HG03520 (cell line): ENCODE data around the gene DLX4.

ENCODE experiments used
- ATAC-seq: cut with Tn5 transposase; IDR thresholded peaks from one replicate; pipeline ENCODE4 v1.9.1; 2021; ENCODE audit warnings: mild to moderate bottlenecking, moderate library complexity; ENCODE audit not compliant: unreplicated experiment

Gene DLX4

DNA sequence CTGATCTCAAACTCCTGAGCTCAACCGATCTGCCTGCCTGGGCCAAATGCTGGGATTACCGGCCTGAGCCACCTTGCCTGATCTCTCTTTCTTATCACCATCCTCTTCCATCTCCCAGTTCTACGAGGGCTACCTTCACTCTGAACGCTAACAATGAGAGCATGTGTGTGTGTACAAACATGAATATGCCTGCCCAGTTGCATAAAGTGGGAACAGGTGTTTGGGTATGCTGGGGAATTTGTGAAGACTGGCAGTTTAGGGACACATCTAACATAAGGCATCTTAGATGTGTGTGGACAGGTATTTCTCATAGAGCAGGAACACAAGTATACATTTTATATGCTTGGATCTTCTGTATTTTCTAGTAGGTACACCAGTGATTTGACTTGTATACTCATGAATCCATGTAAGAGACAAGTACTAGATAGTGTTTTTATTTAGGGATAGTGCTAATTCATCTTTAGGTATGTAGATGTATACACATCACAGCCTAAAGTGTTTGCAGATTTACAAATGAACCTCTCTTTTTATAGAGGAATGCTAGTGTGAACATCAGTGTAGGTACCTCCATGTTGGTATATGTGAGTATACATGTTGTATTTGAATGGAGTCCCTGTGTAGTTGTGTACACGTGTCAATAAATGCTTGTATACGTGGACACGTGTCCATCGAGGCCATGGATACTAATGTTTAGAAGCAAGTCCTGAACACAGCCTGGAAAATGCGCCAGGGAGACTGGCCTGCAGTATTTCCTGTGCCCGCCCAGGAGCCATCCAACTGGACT is 1.2 kb upstream of the DLX4 start:
- no peak for ATAC-seq

DNA sequence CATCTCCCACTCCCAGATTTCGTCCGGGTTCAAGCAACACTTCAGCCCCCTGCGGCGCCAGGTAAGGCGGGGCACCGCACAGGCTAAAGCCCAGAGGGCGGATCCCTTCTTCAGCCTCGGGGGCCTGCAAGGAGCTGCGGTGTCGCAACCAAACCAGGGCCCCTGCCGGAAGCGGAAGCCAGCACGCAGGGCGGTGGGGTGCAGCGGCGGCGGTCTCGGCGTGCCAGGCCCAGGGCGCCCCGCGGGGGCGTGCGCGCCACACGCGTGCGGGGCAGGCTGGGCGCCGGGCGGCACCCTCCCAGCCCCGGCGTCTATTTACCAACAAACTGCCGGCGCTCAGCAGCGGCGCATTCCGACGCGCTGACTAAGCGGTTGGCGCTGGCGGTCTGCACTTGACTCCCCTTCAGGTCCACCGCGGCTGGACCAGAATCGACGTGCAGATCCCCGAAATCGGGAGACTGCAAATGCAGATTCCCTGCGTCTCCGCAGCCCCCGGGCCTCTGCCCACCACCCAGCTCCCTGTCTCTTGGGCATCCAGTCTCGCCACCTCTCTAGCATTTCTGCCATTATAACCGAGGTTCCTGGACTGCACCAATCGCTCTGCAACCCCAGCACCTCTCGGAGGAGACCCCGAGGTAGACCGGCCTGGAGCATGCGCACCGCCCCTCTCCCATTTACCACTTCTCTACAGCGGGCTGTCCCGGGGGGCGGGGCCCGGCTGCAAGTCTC is 421 bp upstream of the DLX4 start:
- ATAC-seq = no peak

DNA sequence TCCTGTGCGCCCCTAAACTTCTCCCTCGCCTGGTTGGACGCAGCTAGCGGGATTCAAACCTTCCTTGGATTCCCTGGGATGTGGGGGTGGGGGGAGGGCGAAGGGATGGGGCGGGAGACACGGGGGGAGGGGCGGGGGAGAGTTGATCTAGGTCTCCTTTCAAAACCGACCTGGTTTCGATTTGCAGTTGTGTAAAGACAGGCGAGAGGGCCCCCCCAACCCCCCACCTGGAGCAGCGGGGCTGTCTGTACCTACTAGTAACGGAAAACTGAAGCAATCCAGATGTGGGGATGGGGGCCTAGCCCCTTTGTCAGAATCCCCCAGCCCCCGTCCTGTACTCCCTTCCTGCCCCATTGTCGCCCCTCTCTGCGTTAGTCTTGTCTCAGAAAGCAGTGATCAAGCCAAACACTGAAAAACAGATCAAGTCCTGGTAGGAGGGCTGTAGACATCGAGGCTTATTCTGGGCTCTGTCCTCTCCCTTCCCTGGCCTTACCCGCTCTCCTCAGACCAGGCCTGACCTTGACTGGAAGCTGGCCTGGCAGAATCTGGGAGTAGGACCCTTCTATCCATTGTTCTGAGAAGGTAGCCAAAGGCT is 902 bp downstream of the DLX4 start:
- no peak for ATAC-seq

DNA sequence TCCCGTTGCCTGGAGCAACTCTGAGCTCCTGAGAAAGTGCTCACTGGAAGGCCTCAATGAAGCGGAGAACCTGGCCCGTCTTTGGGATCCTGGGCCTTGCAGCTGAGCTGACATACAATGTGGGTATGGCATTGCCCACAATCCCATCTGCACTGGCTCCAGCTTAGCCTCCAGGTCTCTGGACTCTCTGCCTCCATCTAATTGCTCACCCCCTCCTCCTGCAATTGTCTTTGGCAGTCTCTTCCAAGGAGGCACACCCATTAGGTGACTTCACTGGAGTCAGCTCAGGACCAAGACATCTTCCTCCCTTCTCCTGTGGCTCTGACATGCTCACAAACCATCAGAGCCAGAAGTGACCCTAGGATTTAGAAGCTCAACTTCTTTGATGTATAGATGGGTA is 1.5 kb downstream of the DLX4 start:
- ATAC-seq = no peak

DNA sequence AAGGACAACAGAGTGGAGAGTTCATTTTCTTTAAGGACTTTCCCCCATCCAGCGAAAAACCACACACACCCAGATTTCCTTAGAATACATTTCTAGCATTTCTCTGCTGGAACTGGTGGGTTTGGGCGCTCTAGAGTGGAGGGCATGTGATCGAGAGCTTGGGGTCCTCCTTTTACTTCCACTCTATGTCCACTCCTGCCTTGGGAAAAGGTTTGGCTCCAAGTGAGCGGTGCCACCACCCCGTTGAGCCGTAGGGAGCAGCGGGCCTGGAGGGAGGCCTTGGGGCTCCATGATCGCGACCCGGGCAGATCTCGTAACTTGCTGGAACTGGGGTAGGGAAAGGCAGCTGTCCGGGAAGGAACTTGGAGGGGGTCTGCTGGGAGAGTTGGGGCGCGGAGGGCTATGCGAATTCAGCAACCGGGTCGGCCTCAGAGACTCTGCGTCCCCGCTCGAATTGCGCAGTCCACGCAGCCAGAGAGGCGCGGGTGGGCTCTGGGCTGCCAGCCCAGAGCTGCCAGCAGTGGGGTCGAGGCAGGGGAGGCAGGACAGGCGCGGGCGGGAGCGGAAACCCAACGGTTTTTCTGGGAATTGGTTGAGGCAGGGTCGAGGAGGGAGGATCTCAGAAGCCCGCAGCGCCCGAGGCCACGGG is 2.3 kb downstream of the DLX4 start:
- no peak for ATAC-seq

DNA sequence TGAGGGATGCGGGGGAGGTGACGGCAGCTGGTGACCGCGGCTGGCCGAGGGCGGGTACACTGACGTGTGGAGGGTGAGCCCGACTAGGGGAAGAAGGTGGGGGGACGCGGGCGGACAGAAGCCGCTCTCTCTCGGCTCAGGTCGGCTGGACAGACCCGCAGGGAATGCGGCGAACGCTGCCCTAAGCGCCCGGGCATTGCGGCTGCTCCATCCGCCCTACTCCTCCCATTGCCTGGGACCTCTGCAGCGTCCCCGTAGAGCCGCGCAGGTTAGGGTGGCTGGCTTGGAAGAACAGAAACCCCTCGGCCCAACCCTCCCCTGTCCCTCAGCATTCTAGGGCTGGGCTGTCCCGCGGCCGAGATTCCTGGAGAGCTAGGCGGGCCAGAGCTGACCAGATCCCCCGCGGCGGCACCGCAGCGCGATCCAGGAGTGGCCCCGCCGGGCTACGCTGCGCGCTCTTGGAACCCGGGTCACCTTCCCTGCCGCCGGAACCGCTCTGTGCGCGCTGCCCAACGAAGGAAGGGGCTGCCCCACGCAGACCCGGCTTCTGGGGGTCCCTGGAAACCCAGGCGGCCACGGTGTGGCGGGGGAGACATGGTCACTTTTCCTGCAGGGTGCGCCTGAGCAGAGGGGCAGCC is 3.0 kb downstream of the DLX4 start:
- ATAC-seq = no peak

DNA sequence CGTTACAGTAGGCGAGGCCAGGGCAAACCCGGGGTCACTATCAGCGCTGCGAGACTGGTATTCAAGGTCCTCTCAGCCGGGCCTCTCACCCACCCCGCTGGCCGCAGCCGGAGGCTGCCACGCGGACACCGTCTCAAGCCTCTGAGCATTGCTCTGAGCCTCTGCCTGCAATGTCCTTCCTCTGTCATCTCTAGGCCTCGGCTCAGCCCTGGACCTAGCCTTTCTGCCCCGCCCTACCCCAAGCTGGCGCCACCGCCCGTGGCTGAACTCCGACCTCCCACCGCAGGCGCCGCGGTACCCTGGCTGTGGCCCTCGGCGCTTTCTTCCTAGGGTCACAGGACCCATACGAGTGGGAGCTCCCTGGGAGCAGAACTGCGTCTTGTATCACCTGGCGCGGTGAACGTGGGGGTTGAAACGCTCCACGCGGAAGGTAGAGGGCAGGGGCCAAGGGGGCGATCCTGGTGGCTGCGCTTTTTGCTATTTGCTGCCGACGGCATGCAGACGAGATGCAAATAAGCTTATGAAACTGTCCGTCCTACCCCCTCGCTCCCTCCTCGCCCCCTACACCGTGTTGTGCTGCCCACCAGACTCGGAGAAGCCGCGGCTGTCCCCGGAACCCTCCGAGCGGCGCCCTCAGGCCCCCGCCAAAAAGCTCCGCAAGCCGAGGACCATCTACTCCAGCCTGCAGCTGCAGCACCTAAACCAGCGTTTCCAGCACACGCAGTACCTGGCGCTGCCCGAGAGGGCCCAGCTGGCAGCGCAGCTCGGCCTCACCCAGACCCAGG is 3.7 kb downstream of the DLX4 start:
- ATAC-seq = no peak

DNA sequence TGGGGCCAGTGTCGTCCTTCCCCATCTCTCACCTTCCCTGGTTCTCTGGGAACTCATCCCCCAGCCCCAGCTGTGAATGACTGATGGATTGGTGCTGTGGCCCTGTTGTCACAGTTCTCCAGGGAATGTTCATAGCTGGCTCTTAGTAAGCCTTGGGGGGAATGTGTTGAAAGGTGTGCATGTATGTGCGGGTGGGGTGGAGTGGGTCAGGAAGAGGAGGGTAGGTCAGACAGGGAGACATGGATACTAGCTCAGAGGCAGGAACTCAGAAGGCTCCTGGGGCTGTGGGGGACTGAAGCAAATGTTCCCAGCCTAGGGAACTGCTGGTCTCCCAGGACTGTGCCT is 4.3 kb downstream of the DLX4 start:
- ATAC-seq = no peak

DNA sequence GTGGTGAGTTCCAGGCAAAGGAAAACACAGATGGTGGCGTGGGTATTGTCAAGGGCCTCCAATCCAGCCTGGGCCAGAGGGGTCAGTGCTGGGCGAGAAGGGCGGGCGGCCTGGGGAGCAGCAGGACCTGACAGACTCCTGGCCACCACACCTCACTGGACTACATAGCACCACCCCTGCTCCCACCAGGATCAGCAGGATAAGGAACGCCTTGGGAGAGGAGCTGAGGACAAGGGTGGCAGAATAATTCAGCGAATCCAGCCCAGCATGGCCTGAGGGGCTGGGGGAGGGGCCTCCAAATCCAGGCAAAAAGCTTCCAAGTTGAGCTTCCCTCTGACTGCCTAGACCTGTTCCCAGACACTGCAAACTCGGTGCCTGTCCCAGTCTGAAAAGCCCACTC is 6.5 kb downstream of the DLX4 start:
- ATAC-seq = no peak

DNA sequence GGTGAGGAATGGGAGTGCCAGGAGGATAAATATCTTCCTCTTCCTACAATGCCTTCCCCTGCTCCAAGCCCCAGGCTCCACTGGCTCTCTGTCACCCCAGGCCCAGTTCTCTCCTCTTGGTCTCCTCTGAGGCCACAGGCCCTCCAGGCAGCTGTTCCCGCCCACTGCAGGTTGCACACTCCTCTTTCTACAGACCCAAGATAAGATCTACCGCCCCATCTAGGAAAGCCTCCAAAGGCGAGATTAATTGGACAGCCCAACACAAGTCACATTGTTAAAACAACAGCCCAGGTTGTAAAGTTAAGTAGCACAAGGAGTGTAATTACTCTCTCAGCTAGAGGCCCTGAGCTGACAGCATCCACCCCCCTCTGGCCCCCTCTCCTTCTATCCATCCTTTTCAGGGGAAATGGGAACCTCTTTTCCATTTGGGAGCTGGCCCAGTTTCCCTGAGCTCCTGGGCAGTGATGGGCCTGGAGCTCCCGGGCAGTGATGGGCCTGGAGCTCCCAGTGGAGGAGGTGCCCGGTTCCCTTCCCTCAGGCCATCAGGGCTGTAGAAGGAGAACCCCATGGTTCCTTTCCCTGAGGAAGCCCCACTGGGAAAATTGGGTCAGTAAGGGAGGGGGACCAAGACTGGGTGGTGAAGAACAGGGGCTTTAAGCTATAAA is 7.3 kb downstream of the DLX4 start:
- no peak for ATAC-seq

DNA sequence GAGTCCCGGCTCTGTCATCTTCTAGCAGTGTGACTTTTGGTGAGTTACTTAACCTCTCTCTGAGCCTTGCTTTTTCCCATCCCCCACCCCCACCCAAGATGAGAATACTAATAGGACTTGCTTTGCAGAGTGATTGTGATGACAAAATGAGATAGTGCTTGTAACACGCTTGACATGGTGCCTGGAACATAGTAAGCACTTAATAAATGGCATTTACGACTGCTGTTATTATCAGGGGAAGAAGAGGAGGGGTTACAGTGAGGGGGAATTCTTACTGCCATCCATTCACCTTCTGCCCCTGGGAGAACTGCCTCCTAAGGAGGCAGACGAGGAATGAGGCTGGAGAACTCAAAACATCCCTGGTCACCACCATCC is 7.8 kb downstream of the DLX4 start:
- no peak for ATAC-seq

DNA sequence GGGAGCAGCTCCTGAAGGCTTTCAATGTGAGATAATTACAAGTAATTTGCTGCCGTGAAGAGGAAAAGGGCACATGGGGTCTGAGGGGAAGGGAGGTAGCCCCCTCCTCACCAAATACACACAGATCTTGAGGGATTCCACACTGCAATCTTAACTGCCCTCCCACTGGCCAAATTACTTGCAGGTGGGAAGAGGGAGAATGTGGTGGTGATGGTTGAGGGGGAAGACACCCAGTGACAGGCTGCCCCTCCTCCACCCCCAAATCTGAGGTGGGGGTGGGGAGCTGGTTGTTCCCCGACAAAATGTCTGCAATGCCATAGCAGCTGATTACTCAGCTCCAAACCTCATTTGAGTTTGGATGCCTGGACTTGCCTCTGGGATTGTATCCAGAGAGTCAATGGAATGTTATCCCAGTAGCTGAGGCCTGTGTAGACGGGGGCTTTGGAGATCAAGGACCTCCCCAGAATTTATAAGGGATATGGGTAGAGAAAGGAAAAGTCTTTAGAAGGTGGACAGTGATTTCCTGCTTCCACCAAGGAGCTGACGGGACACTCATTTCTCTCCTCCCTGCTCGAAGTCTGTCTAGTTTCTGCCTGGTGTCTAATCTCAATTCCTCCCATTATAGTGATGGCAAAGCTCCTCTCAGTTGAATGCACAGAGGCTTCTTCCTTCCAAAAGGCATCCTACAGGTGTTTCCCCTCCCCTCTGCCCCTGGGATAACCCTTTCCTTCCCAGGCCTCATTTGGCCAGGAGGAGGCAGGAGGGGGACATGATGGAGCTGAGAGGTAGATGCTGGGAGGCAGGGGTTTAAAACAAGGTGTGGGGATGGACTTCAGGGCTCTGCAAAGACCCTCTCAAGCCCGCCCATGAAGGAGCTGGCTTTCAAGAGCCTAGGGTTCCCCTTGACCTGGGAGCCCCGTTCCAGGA is 8.7 kb downstream of the DLX4 start:
- no peak for ATAC-seq

DNA sequence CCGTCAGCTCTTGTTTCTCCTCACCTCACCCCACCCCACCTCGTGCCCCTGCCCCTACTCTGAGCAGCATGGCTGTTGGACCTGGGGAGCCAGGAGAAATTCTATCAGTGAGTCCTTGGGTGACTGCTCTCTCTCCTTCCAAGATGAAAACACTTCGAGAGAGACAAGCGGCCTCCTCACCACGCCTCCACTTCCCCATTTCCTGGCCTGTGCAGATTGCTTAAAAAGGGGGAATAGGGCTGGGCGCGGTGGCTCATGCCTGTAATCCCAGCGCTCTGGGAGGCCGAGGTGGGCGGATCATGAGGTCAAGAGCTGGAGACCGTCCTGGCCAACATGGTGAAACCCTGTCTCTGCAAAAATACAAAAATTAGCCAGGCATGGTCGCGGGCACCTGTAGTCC is 9.5 kb downstream of the DLX4 start:
- ATAC-seq = no peak

DNA sequence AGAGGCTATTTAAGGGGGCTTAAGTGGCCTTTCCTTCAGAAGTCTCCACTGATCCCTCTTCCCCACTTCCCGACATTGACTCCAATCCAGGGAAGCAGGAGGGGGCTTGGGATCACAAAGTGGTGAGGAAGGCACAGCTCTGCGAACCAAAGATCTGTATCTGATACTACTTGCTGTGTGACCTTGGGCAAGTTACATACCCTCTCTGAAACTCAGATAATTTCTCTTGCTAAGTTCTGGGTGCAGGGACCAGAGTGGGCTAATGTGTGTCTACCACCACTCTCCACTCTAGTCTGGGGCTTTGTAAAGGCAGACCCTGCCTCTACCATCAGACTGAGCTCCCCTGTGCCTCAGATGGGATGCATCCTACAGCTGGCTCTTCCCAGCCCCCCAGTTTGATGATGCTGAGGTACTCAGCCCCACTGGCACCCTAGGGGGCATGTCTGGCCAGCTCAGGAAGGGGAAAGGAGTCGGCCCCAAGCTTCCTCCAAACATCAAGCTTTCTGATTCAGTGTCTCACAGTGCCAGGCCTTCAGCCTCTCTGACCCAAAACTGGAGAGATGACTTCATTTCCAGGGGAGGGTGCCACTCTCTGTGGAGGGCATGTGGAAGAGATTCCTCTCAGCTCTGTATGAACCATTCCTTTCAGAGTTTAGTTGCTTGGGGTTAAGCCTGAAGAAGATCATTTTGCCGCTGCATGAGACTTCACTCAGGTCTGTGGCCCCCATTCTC is 10.9 kb downstream of the DLX4 start:
- no peak for ATAC-seq

DNA sequence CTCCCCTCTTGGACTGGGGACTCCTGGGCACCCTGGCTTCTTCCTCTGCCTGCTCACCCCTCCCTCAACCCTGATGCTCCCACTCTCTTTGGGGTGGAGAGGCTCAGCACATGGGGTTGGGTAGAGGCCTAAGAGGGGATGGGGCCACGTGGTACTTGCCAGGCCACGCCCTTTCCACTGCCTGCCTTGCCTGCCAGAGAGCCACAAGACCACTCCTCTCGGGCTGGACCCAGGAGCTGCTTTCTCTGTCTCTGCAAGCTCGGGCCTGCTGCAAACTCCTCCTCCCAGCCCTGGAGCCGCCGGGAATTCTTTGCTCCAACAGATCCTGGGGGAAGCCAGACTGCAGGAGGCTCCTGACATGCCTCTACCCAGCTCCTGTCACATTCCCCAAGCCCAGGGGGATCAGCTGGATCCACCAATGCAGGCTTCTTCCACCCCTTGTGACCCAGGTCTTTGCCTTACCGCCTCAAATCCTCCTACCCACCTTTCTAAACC is 11.8 kb downstream of the DLX4 start:
- ATAC-seq = no peak

DNA sequence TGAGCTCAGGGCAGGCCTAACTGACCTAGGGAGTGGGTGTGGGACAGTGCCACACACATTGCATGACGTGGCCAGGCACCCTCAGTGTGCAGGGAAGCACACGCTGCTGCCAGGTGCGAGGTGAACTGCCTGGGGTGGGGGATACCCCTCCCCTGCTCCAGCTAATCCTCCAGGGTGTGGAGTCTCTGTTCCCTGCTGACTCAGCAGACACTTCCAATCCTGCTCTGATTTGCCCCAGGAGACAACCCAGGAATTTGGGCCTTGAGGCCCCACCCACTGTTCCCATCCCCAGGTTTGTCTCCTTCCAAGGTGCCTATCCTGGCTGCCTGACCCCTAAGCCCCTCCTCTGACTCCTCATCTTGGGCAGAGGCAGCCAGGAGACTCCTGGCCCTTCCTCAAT is 15.3 kb downstream of the DLX4 start:
- no peak for ATAC-seq

DNA sequence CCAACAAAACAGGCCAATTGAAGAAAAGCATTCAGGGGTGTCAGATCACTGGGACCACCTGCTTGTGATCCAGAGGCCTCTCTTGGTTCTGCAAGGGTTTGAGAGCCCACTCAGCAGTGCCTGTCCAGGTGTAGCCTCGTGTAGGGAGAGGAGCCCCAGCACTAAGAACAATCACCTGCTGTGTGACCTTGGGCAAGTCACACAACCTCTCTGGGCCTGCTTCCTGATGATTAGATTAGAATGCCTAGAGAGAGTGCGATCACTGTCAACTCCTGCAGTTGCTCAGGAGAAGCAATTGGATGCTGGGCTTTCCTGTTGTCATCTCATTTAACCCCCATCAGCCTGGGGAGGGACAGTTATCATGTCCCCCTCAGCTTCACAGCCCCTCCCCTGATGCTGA is 15.8 kb downstream of the DLX4 start:
- ATAC-seq = no peak

DNA sequence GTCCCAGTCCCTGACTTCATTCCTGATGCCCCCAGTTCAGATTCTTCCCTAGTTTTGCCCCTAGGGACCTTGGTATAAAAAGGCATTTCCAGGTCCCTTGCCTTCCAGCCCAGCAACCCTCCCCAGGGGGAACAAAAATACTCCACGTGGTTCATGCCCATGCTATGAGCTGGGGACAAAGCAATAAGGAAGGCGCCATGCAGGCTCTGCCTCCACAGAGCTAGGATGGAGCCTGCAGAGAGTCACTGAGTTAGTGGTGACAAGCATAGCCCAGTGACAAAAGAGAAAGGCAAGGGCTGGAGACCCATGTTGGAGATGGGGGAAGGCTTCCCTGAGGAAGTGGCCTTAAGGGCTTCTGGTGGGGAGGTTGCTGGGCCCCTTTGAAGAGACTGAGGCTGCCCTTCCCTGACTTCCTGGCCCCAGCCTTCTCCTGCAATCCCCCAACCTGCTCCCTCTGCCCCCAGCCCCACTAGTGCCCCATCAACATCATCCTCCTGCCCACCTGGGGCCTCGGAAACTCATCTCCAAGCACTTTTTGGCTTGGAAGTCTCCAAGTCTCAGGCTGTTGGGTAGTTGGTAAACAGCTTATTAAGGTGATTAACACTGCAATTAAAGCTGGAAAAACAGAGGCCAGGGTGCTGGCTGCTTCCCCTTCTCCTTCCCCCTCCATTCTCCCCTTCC is 16.5 kb downstream of the DLX4 start:
- no peak for ATAC-seq
